Neural progenitor cell (in vitro differentiated cells): ENCODE results near the gene TSR1.

ENCODE experiments used
- EZH2 ChIP-seq: fragments of 200-600 bp; sonication (generic); IDR thresholded peaks from 2 replicates; pipeline ENCODE4 v1.6.1; 2017; ENCODE audit warnings: antibody characterized with exemption, mild to moderate bottlenecking, moderate library complexity
- EZH2phosphoT487 ChIP-seq: fragments of 200-600 bp; sonication (generic); IDR thresholded peaks from 2 replicates; pipeline ENCODE4 v1.6.1; 2017; ENCODE audit warnings: antibody characterized with exemption
- TF ChIP-seq, protein P1 (sequence below): fragments of 200-600 bp; sonication (generic); IDR thresholded peaks from 2 replicates; pipeline ENCODE4 v1.5.1; 2017; ENCODE audit warnings: antibody characterized with exemption, mild to moderate bottlenecking

DNA sequence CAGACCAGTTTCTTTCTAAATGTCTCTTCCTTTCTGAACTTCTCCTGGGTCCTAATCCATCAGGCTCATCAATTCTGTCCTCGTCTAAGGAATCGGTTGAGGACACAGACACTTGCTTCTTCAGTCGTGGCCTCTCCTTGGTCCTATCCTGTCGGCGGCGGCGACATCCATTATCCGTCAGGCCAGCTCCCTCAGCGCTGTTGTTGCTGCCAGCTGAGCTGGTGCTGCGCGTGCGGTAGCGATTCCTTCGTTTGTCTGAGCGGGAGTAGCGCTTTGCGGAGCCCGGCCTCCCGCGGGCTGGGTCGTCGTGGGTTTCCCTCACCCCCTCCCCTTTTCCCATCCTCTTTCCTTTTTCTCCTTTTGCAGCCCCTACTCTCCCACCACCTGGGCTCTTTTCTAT is 36.5 kb downstream of the TSR1 start:
- TF ChIP-seq EZH2: no peak
- TF ChIP-seq, protein P1, sequence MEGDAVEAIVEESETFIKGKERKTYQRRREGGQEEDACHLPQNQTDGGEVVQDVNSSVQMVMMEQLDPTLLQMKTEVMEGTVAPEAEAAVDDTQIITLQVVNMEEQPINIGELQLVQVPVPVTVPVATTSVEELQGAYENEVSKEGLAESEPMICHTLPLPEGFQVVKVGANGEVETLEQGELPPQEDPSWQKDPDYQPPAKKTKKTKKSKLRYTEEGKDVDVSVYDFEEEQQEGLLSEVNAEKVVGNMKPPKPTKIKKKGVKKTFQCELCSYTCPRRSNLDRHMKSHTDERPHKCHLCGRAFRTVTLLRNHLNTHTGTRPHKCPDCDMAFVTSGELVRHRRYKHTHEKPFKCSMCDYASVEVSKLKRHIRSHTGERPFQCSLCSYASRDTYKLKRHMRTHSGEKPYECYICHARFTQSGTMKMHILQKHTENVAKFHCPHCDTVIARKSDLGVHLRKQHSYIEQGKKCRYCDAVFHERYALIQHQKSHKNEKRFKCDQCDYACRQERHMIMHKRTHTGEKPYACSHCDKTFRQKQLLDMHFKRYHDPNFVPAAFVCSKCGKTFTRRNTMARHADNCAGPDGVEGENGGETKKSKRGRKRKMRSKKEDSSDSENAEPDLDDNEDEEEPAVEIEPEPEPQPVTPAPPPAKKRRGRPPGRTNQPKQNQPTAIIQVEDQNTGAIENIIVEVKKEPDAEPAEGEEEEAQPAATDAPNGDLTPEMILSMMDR: no peak
- TF ChIP-seq EZH2phosphoT487: no peak
